Mesodermal cell (in vitro differentiated cells): ENCODE data around the gene WNT7A.

Experiments used
- H3K27ac ChIP-seq: 2 replicates; pipeline ENCODE4 v1.7.0; 2013; ENCODE audit warnings: mild to moderate bottlenecking, low read depth, low read length, moderate library complexity; ENCODE audit not compliant: severe bottlenecking
- H3K36me3 ChIP-seq: 2 replicates; pipeline ENCODE4 v1.7.1; 2013; ENCODE audit warnings: mild to moderate bottlenecking, low read length, moderate library complexity; ENCODE audit not compliant: control insufficient read depth, insufficient read depth
- H3K4me1 ChIP-seq: one replicate; pipeline ENCODE4 v1.7.1; 2013; ENCODE audit warnings: mild to moderate bottlenecking, low read length; ENCODE audit not compliant: insufficient read depth, control insufficient read depth, poor library complexity, severe bottlenecking
- H3K4me3 ChIP-seq: 2 replicates; pipeline ENCODE4 v1.7.0; 2013; ENCODE audit warnings: low read length, control low read depth, mild to moderate bottlenecking; ENCODE audit not compliant: insufficient read depth, poor library complexity, severe bottlenecking; ENCODE audit errors: extremely low read depth
- H3K9me3 ChIP-seq: 2 replicates; pipeline ENCODE4 v1.7.1; 2013; ENCODE audit warnings: mild to moderate bottlenecking, low read length, moderate library complexity; ENCODE audit not compliant: control insufficient read depth
- WGBS, 2 experiments: methylation state at CpG; one replicate each; pipeline ENCODE4 v1.1.5; 2013; ENCODE audit warnings: missing lambda C conversion rate in 2 of 2; ENCODE audit not compliant: insufficient coverage in 2 of 2; 5-methylcytosine and 5-hydroxymethylcytosine counted together

The WNT7A gene

DNA sequence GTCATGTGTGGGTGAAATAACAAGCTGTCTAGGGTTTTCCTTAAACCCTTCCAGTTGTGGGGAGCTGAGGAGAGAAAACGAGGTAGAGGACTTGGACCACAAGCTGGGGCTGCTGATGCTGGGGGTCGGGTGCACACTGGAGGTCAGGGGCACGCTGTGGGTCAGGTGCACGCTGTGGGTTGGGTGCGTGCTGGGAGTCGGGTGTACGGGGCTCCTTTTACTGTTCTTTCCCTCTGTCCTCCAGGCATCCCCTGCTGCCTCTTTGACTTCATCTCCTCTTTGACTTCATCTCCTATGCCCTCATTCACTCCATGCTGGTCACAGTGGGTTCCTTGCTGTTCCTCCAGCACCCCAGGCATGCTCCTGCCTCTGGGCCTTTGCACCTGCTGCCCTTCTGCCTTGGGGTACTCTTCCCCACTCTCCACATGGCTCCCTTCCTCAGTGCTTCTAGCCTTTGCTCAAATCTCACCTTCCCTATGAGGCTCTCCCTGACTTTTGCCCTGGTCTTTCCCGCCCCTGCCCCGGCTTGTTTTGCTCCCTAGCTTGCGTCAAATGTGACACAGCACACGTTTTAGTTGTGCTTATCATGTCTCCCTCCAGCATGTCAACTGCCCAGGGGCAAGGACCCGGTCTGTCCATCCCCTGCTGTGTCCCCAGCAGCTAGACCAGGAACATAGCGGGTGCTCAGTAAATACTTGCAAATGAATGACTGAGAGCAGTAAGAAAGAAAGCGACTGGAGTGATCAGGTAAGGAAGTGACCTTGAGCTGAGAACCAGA, 45.4 kb downstream of the WNT7A start:
- Histone ChIP-seq H3K4me3 (no peak overlapping the region), H3K27ac (no peak overlapping the region), H3K9me3 (no peaks in the 10 kb centered on the region), H3K4me1 (no peaks in the 10 kb centered on the region), H3K36me3 (no peaks in the 10 kb centered on the region)
- 81 to 85% methylated on average over 10 to 14 of the region's 14 CpGs for WGBS, 2 experiments

DNA sequence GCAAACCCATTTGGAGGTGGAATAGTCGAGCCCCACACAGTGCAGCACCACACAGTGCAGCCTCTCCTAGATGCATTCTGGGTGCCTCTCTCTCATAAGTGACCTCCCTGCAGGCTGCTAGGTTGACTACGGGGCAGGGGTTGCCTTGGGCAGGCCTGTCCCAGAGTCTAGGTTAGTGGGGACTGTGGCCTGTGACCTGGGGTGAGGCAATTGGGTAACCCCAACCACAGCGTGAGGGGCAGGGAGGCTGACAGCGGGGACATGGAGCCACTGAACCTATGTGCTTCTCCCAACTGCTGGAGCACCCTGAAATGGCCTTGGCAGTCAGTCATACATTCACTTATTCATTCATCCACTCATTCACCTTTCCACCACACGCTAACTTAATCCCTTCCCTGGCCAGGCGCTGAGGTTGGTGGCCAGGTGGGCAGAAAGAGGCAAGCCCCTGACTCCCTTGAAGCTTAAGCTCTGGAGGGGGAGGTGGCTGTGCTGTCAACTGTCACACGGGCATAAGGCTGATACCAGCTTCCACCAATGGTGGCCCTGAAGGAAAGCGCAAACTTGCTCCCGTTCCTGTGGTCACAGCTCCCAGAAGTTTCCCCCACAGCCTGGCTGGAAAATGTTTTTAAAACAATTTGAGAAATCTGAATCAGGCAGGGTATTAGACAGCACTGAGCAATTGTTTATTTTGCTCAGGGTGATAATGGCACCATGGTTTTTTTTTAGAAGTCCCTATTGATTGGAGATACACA, 46.2 kb downstream of the WNT7A start:
- Histone ChIP-seq H3K36me3 (no peaks in the 10 kb centered on the region), H3K4me3 (no peak overlapping the region), H3K27ac (no peak overlapping the region), H3K9me3 (no peaks in the 10 kb centered on the region), H3K4me1 (no peaks in the 10 kb centered on the region)
- 85 to 90% methylated on average over 5 to 7 of the region's 9 CpGs for WGBS, 2 experiments

DNA sequence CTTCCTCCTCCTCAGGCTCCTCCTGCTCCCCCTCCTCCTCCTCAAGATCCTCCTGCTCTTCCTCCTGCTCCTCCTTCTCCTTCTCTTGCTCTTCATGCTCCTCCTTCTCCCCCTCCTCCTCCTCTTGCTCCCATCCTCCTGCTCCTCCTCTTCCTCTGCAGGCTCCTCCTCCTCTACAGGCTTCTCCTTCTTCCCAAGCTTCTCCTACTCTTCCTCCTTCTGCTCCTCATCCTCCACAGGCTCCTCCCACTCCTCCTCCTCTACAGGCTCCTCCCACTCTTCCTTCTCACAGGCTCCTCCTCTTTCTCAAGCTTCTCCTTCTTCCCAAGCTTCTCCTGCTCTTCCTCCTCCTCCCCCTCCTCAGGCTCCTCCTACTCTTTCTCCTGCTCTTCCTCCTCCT, 47.7 kb downstream of the WNT7A start:
- H3K36me3 ChIP-seq: no peaks in the 10 kb centered on the region

DNA sequence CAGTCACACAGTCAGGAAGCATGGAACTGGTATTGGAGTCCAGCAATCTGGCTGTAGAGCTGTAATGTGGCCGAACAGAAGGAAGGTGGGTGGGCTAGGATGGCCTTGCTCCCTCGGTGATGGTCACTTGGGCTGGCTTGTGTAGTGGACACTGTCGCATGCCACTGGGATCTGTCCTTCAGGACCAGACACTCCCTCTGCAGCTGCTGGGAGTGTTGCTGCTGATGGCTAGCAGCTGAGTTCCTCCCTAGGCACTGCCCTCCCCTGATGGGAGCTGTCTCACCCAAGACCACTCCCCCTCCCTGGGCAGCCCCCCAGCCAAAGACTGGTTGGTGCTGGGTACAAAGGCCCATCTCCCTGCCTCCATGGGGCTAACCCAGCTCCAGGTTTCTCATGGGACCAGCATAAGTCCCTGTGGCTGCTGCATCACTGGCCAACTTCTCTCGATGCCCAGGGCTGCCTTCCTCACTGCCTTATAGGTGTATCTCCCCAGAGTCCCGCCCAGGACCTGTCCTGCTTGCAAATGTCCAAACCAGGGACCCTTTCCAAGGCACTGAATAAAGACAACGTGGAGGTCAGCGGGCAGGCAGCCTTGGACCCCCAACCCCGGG, 48.4 kb downstream of the WNT7A start:
- 91 to 93% methylated on average over 6 to 7 of the region's 8 CpGs for WGBS, 2 experiments
- H3K36me3 ChIP-seq: no peaks in the 10 kb centered on the region

More for the DNA sequence above, 47.7 kb downstream of the WNT7A start:
- Histone ChIP-seq H3K4me1 (no peaks in the 10 kb centered on the region), H3K27ac (no peak overlapping the region), H3K4me3 (no peak overlapping the region), H3K9me3 (no peaks in the 10 kb centered on the region)

DNA sequence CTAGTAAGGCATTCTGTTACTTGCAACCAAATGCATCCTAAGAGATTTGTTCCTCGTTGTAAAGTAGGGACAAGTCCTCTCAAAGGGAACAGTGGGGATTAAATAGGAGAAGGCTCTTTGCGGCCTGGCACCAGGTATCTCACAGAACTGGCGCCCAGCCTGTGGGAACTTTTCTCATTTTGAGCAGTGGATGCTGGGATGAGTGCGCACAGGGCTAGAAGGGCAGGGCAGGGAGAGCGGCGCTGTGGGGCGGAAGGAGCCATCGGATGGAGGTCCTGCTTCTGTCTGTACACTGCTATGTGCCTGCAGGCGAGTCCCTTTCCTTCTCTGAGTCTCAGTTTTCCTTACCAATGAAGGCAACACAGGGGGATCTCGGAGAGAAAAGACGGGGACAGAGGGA, 50.6 kb downstream of the WNT7A start:
- 89 to 98% methylated on average over 10 to 11 of the region's 11 CpGs for WGBS, 2 experiments
- no peak overlapping the region for H3K4me3 ChIP-seq

More for the DNA sequence above, 48.4 kb downstream of the WNT7A start:
- no peak overlapping the region for H3K27ac ChIP-seq
- H3K9me3 ChIP-seq: no peaks in the 10 kb centered on the region
- no peak overlapping the region for H3K4me3 ChIP-seq
- no peaks in the 10 kb centered on the region for H3K4me1 ChIP-seq

DNA sequence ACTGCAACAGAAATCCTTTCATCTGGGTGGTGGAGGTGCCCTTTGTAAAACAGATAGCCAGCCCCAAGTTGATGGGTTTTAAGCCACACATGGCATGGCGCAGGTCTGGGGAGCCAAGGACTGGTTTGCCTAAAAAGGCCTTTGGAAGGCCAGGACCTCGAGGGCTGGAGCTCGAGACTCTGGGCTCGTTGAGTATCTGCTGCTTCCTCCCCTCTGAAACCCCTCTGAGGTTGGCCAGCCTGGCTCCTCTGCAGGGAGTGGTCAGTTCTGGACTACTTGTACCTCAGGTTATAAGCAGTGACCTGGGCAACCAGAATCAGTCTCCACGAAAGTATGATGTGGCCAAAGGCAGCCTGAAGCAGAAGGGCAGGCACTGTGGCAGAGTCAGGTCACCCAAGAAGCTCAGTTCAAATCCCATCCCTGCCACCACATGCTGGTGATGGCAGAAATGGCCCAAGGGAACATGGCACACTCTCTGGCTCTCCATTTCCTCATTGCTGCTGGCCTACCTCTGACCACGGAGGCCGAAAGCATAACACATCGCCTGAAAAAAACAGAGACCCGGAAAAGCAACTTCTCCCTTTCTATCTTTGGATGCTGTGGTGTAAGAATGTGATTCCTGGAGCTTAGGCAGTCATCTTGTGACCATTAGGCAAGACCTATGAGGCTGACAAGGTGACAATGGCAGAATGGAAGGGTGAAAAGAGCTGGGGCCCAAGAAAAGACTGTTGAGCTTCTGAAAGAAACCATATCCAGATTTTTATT, 51.2 kb downstream of the WNT7A start:
- Histone ChIP-seq H3K4me1 (no peaks in the 10 kb centered on the region), H3K27ac (no peak overlapping the region), H3K36me3 (no peaks in the 10 kb centered on the region), H3K4me3 (no peak overlapping the region), H3K9me3 (no peaks in the 10 kb centered on the region)
- WGBS, 2 experiments: 91 to 93% methylated on average over 5 to 7 of the region's 9 CpGs

More for the DNA sequence above, 50.6 kb downstream of the WNT7A start:
- Histone ChIP-seq H3K9me3 (no peaks in the 10 kb centered on the region), H3K27ac (no peak overlapping the region), H3K36me3 (no peaks in the 10 kb centered on the region), H3K4me1 (no peaks in the 10 kb centered on the region)

DNA sequence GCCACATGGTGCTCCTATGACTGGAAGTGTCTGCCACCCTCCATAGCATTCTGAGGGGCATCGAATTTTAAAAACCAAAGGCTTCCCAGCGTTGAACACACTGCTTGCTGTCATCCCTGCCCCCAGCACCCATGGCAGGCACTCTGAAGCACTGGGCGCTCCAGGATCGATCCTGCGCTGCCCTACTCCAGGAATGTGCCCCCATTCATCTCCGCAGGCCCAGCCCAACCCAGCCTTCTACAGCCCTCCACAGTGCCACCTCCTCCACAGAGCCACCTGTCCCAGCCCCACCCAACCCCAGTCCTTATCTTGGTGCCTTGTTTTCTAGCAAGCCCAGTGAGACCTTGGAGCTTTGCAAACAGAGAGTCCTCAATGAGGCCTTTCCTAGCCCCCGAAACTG, 52.2 kb downstream of the WNT7A start:
- Histone ChIP-seq H3K9me3 (no peaks in the 10 kb centered on the region), H3K4me1 (no peaks in the 10 kb centered on the region), H3K27ac (no peak overlapping the region), H3K36me3 (no peaks in the 10 kb centered on the region), H3K4me3 (no peak overlapping the region)
- WGBS, 2 experiments: 91 to 94% methylated on average over 3 to 7 of the region's 7 CpGs

DNA sequence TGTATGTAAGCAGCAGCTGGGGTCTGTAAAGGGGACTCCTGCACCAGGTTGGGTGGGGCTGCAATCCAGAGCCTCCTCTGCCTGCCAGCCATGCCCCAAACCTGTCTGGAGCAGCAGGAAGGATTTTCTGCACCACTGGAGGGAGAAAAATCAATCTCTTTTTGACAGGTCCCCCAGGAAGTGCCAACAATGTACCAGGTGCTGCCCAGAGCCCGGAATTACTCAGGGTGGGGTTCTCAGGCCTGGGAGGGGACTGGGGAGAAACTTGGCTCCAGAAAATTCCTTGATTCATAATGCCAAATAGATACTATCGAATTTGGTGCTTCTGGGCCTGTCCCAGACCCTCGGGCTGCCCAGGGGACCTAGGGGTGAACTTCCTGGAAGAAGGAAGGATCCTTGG, 52.6 kb downstream of the WNT7A start:
- WGBS, 2 experiments: 100% methylated on average over 1 of the region's 3 CpGs; no CpG with 5 or more reads in 1 of the 2 experiments
- no peaks in the 10 kb centered on the region for H3K36me3 ChIP-seq
- H3K4me1 ChIP-seq: no peaks in the 10 kb centered on the region
- no peaks in the 10 kb centered on the region for H3K9me3 ChIP-seq
- H3K27ac ChIP-seq: no peak overlapping the region
- H3K4me3 ChIP-seq: no peak overlapping the region

DNA sequence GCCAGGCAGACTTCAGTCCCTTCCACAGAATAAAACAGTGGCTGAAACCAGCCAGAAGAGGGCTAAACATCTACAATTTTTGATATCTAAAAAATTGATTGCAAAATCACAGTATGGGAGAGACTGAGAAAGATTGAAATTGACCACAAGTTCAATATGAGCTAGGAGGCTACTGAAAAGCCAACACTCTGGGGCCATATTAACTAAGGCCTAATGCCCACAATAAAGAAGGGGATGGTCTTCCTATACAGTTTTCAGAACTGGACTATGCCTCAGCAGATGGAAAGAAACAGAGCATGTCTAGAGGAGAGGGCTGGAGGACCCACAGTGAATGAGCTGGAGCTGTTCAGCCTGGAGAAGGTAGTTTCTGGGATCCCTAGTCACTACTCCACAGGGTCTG, 53.2 kb downstream of the WNT7A start:
- H3K9me3 ChIP-seq: no peaks in the 10 kb centered on the region
- H3K4me3 ChIP-seq: no peak overlapping the region
- H3K36me3 ChIP-seq: no peaks in the 10 kb centered on the region
- no peaks in the 10 kb centered on the region for H3K4me1 ChIP-seq
- no peak overlapping the region for H3K27ac ChIP-seq

DNA sequence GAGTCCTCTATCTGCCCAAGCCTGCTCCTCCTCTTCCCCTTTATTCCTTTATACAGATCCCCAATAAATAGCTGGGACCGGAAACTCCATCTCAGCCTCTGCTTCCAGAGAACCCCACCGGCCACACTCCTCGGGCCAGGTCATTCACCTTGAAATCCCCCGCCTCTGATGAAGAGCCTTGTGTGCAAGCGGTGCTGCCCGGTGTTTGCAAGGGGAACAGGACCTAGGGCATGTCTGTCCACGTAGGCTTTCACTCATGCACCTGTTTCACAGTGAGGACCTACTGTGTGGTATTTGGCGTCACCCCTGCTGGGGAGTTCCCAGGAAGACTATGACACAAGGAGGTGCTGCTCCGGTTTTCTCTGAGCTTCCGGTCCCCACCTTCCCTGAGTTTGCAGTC, 54.0 kb downstream of the WNT7A start:
- Histone ChIP-seq H3K9me3 (no peaks in the 10 kb centered on the region), H3K27ac (no peak overlapping the region), H3K4me3 (no peak overlapping the region), H3K4me1 (no peaks in the 10 kb centered on the region), H3K36me3 (no peaks in the 10 kb centered on the region)
- 85 to 91% methylated on average over 10 of the region's 10 CpGs for WGBS, 2 experiments
